ENCODE measurements around the gene EXD3. TPM values are rescaled to one million over a fixed set of nuclear protein-coding genes. Genes with fewer than 3 reads are reported as not detected.
"Not testable (repeated sequence)": the region's sequence is repeated elsewhere in the genome, so short reads cannot be mapped to it uniquely, and the experiment has no call there.

Gene EXD3
- total RNA-seq, 4 donors from 2014 or later = 11.8 to 49.0 (median 31.5) TPM

- Histone ChIP-seq H3K27ac (peak overlapping the region; percentile 63 to 82), H3K9me3 (no peaks in the 10 kb centered on the region), H3K4me1 (peaks cover 0 to 14% of the 10 kb centered on the region in 2 donors), H3K27me3 (no peaks in the 10 kb centered on the region), H3K36me3 (no peaks in the 10 kb centered on the region), H3K4me3 (no peak overlapping the region)
- TF ChIP-seq POLR2A (IDR thresholded peaks at IDR 0.05) (no peak), CTCF (IDR thresholded peaks at IDR 0.05) (no peak)
- DNase-seq = no peak
- intact Hi-C loops (cut with DNase I; ENCODE audit: low total_unique reads) = loop anchor here (10.0 kb wide), 1 partner anchor 108 kb away; the partner anchor contains the start of gene NRARP
Measured at GRCh38 chr9:137412431-137412830, 10.5 kb downstream of the EXD3 start.

- no peaks in the 10 kb centered on the region for H3K36me3 ChIP-seq
- DNase-seq = peak; percentile 72 to 79
- peaks cover 0 to 5% of the 10 kb centered on the region in 2 donors for H3K27me3 ChIP-seq
- H3K27ac ChIP-seq = peak overlapping the region; percentile 63 to 82
- no peak overlapping the region for H3K4me3 ChIP-seq
- H3K9me3 ChIP-seq = no peaks in the 10 kb centered on the region
- intact Hi-C loops (cut with DNase I; ENCODE audit: low total_unique reads) = loop anchor here (10.0 kb wide), 1 partner anchor 107 kb away; the partner anchor contains the start of gene NRARP
- TF ChIP-seq POLR2A (IDR thresholded peaks at IDR 0.05) = no peak
- TF ChIP-seq CTCF (IDR thresholded peaks at IDR 0.05) = no peak
- peaks cover 0 to 19% of the 10 kb centered on the region in 2 donors for H3K4me1 ChIP-seq
Measured at GRCh38 chr9:137411645-137412380, 11.1 kb downstream of the EXD3 start.

- Histone ChIP-seq H3K4me3 (no peak overlapping the region), H3K36me3 (no peaks in the 10 kb centered on the region), H3K27ac (peak overlapping the region; percentile 21 to 63), H3K27me3 (peaks cover 0 to 8% of the 10 kb centered on the region in 2 donors), H3K4me1 (peaks cover 0 to 25% of the 10 kb centered on the region in 2 donors), H3K9me3 (no peaks in the 10 kb centered on the region)
- intact Hi-C loops (cut with DNase I; ENCODE audit: low total_unique reads) = loop anchor here (10.0 kb wide), 1 partner anchor 106 kb away; the partner anchor contains the start of gene NRARP
- no peak for TF ChIP-seq CTCF (IDR thresholded peaks at IDR 0.05)
- no peak for TF ChIP-seq POLR2A (IDR thresholded peaks at IDR 0.05)
- no peak for DNase-seq
Measured at GRCh38 chr9:137411260-137411644, 11.7 kb downstream of the EXD3 start.

- H3K4me3 ChIP-seq = no peak overlapping the region
- intact Hi-C loops (cut with DNase I; ENCODE audit: low total_unique reads) = loop anchor here (10.0 kb wide), 1 partner anchor 106 kb away; the partner anchor contains the start of gene NRARP
- H3K27me3 ChIP-seq = peaks cover 0 to 8% of the 10 kb centered on the region in 2 donors
- DNase-seq = no peak
- no peak for TF ChIP-seq POLR2A (IDR thresholded peaks at IDR 0.05)
- TF ChIP-seq CTCF (IDR thresholded peaks at IDR 0.05) = no peak
- H3K27ac ChIP-seq = peak overlapping the region; percentile 21 to 63
- H3K4me1 ChIP-seq = peaks cover 0 to 25% of the 10 kb centered on the region in 2 donors
- H3K36me3 ChIP-seq = no peaks in the 10 kb centered on the region
- no peaks in the 10 kb centered on the region for H3K9me3 ChIP-seq
Measured at GRCh38 chr9:137410891-137411249, 12.1 kb downstream of the EXD3 start.

- not testable (repeated sequence) for DNase-seq, H3K4me3 ChIP-seq, H3K36me3 ChIP-seq, H3K9me3 ChIP-seq, H3K27me3 ChIP-seq
- intact Hi-C loops (cut with DNase I; ENCODE audit: low total_unique reads) = loop anchor here (10.0 kb wide), 1 partner anchor 106 kb away; the partner anchor contains the start of gene NRARP
- Histone ChIP-seq H3K27ac (peak overlapping the region in 1 of 2 donors; percentile 63), H3K4me1 (peaks cover 0 to 25% of the 10 kb centered on the region in 2 donors)
Measured at GRCh38 chr9:137410236-137410890, 12.6 kb downstream of the EXD3 start.
